Fibroblast of the aortic adventitia (primary cell): ENCODE measurements around the gene CFAP77. TPM values are rescaled to one million over a fixed set of nuclear protein-coding genes. Genes with fewer than 3 reads are reported as not detected.

Source experiments
- DNase-seq: peaks from one replicate; pipeline ENCODE4 v3.0.0-alpha.2; 2010; ENCODE audit warnings: low read depth
- H3K4me3 ChIP-seq: 2 replicates; pipeline ENCODE4 v1.5.1; 2011; ENCODE audit warnings: low read depth, mild to moderate bottlenecking, control low read depth, low read length, moderate library complexity
- total RNA-seq: library from RNA; depleted of rRNA; stranded (reverse); fragments of >200 nt; gene quantifications from 2 replicates; pipeline ENCODE4 v1.2.3, GENCODE V29; 2012; ENCODE audit warnings: low replicate concordance
- TF ChIP-seq, protein P1 (sequence below): IDR thresholded peaks from 2 replicates; pipeline ENCODE4 v1.5.1; 2011; ENCODE audit warnings: mild to moderate bottlenecking, low read length, control low read depth, inconsistent platforms; ENCODE audit not compliant: insufficient read depth

Gene CFAP77
- total RNA-seq, 1 donor, result not detected

GRCh38 chr9:132426639-132427414 is 16.8 kb downstream of the CFAP77 start:
- TF ChIP-seq, protein P1, sequence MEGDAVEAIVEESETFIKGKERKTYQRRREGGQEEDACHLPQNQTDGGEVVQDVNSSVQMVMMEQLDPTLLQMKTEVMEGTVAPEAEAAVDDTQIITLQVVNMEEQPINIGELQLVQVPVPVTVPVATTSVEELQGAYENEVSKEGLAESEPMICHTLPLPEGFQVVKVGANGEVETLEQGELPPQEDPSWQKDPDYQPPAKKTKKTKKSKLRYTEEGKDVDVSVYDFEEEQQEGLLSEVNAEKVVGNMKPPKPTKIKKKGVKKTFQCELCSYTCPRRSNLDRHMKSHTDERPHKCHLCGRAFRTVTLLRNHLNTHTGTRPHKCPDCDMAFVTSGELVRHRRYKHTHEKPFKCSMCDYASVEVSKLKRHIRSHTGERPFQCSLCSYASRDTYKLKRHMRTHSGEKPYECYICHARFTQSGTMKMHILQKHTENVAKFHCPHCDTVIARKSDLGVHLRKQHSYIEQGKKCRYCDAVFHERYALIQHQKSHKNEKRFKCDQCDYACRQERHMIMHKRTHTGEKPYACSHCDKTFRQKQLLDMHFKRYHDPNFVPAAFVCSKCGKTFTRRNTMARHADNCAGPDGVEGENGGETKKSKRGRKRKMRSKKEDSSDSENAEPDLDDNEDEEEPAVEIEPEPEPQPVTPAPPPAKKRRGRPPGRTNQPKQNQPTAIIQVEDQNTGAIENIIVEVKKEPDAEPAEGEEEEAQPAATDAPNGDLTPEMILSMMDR, result no peak
- no peak overlapping the region for H3K4me3 ChIP-seq
- no peak for DNase-seq

- H3K4me3 ChIP-seq, result no peak overlapping the region
- no peak for DNase-seq
- TF ChIP-seq, protein P1, result no peak
Measured at GRCh38 chr9:132430998-132431397, 21.0 kb downstream of the CFAP77 start.

- TF ChIP-seq, protein P1, result no peak
- no peak for DNase-seq
- H3K4me3 ChIP-seq, result no peak overlapping the region
Measured at GRCh38 chr9:132434881-132435280, 24.9 kb downstream of the CFAP77 start.

- DNase-seq, result no peak
- no peak overlapping the region for H3K4me3 ChIP-seq
- TF ChIP-seq, protein P1, result no peak
Measured at GRCh38 chr9:132439153-132439552, 29.1 kb downstream of the CFAP77 start.

DNA sequence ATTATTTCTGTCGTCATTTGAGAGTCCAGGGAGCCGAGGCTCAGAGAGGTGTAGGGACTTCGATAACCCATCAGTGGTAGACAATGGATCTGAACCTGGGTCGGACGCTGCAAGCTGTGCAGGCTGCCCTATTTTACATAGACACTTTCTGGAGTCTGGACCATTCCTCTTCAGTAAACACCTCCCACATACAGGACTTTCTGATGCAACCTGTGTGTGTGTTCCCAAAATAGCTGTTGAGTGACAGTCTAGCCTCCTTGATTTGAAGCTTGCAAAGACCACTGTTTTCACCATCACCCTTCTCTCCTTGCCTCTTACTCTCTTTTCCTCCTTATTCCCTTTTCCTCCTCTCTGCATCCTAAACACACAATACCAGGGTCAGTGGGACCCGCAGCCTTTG is 30.7 kb downstream of the CFAP77 start:
- no peak overlapping the region for H3K4me3 ChIP-seq
- DNase-seq, result no peak
- TF ChIP-seq, protein P1, result no peak

- TF ChIP-seq, protein P1, result no peak
- H3K4me3 ChIP-seq, result no peak overlapping the region
- no peak for DNase-seq
Measured at GRCh38 chr9:132441404-132441803, 31.4 kb downstream of the CFAP77 start.
